Bronchus fibroblast of lung (primary cell): ENCODE data around the gene C4orf46. TPM values are rescaled to one million over a fixed set of nuclear protein-coding genes. Genes with fewer than 3 reads are reported as not detected.

Experiments
- total RNA-seq: library from RNA; depleted of rRNA; stranded (reverse); fragments of >200 nt; gene quantifications from 2 replicates; pipeline ENCODE4 v1.2.3, GENCODE V29; 2015

Gene C4orf46
- total RNA-seq: 16.0 and 17.8 TPM in 2 replicates

GRCh38 chr4:158671665-158671914 lies at the start of gene C4orf46:
Gene C4orf46, minus strand, starts transcription at chr4:158671887. Its CDS starts 86 bp downstream, at chr4:158671801.

GRCh38 chr4:158671915-158672806 lies 474 bp upstream of the C4orf46 start, which contains the start of gene ETFDH:
Gene ETFDH, plus strand, starts transcription at chr4:158672296. Its CDS starts 161 bp downstream, at chr4:158672457.

Other genes starting within 250 kb of the C4orf46 start
- gene RXFP1, start 150.0 kb downstream of the C4orf46 start, total RNA-seq: 0.15 TPM in 1 of 2 replicates, not detected in the other
- 14.7 and 16.0 TPM in 2 replicates for gene ETFDH, start 409 bp upstream of the C4orf46 start, total RNA-seq
- gene PPID, start 51.5 kb upstream of the C4orf46 start, total RNA-seq: 26.3 and 41.5 TPM in 2 replicates
- 7.1 and 7.4 TPM in 2 replicates for gene FNIP2, start 97.1 kb upstream of the C4orf46 start, total RNA-seq